ENCODE measurements around the gene PPP1R36.

DNA sequence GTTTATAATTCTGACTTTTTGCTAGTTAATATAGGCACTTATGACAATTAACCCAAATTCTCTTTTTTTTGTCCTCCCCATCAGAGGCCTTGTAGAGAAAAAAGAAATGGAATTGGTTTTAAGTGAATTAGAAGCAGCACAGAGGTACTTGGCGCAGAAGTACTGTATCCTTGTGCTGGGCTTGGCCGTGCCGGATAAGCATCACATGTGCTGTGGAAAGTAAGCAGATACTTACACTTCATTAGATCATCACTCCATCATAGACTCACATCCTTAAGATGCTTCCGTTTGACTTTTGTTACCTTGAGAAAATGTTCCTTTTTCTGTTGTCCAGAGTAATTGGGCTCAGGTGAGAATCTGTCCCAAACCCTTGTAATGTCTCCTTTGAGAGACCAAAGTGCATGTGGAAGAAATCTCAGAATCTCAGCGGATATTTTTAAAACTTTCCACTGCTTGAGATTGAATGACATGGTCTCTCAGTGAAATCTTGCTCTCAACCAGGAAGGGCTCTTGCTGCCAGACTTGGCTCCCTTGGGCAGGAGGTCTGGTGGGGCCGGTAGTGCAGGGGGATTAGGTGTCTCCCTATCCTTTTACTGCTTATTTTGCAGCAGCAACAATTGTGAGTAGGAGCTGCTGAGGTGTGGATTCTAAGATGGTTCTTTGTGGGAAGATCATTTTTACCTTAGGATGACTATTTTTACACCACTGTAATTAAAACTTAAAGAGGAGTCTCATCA is 24.8 kb downstream of the PPP1R36 start:
- TF ChIP-seq, protein P1, sequence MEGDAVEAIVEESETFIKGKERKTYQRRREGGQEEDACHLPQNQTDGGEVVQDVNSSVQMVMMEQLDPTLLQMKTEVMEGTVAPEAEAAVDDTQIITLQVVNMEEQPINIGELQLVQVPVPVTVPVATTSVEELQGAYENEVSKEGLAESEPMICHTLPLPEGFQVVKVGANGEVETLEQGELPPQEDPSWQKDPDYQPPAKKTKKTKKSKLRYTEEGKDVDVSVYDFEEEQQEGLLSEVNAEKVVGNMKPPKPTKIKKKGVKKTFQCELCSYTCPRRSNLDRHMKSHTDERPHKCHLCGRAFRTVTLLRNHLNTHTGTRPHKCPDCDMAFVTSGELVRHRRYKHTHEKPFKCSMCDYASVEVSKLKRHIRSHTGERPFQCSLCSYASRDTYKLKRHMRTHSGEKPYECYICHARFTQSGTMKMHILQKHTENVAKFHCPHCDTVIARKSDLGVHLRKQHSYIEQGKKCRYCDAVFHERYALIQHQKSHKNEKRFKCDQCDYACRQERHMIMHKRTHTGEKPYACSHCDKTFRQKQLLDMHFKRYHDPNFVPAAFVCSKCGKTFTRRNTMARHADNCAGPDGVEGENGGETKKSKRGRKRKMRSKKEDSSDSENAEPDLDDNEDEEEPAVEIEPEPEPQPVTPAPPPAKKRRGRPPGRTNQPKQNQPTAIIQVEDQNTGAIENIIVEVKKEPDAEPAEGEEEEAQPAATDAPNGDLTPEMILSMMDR (IDR thresholded peaks at IDR 0.05) = no peak
- no peak for TF ChIP-seq EP300 (IDR thresholded peaks at IDR 0.05)

All from upper lobe of left lung (tissue), 4 donors.